K562 (cell line): ENCODE results near the gene HNMT. TPM values are rescaled to one million over a fixed set of nuclear protein-coding genes. Genes with fewer than 3 reads are reported as not detected.

ENCODE experiments used
- ARID2 ChIP-seq: fragments of 450-650 bp; IDR thresholded peaks from 2 replicates; pipeline ENCODE4 v1.6.1; 2017; ENCODE audit warnings: antibody characterized with exemption, mild to moderate bottlenecking
- CREB1 ChIP-seq, 2 experiments: sonication (generic) in 1 of 2; formaldehyde crosslinking in 1 of 2; IDR thresholded peaks; 2 replicates each; pipeline versions ENCODE4 v1.6.1 to v1.8.0; 2012 to 2022; ENCODE audit warnings: inconsistent platforms in 1 of 2, mild to moderate bottlenecking in 1 of 2, missing genetic modification reagents in 1 of 2, moderate library complexity in 1 of 2
- CREB3 ChIP-seq: fragments of 450-650 bp; conservative IDR thresholded peaks from 2 replicates; pipeline ENCODE4 v1.6.1; 2016; ENCODE audit warnings: missing genetic modification characterization, low read depth, mild to moderate bottlenecking, missing compliant biosample characterization, moderate library complexity
- FOXM1 ChIP-seq, 2 experiments: fragments of 450-650 bp in 1 of 2; sonication (generic) in 1 of 2; formaldehyde crosslinking in 1 of 2; IDR thresholded peaks; 2 replicates each; pipeline versions ENCODE4 v1.6.1 to v1.9.0; 2017 to 2022; ENCODE audit warnings: low read depth in 2 of 2, mild to moderate bottlenecking in 2 of 2, missing genetic modification reagents in 1 of 2, moderate library complexity in 1 of 2
- KHSRP ChIP-seq: fragments of 450-650 bp; IDR thresholded peaks from 2 replicates; pipeline ENCODE4 v1.6.1; 2017
- MGA ChIP-seq: fragments of 450-650 bp; IDR thresholded peaks from 2 replicates; pipeline ENCODE4 v1.6.1; 2016; ENCODE audit warnings: mild to moderate bottlenecking, moderate library complexity
- MIER1 ChIP-seq: fragments of 450-650 bp; IDR thresholded peaks from 2 replicates; pipeline ENCODE4 v1.6.1; 2016; ENCODE audit warnings: antibody characterized with exemption, mild to moderate bottlenecking, low read depth
- NKRF ChIP-seq: fragments of 450-650 bp; IDR thresholded peaks from 2 replicates; pipeline ENCODE4 v1.6.1; 2016; ENCODE audit warnings: borderline replicate concordance
- NR3C1 ChIP-seq: sonication (generic); formaldehyde crosslinking; IDR thresholded peaks from 2 replicates; pipeline ENCODE4 v1.8.1; 2022; ENCODE audit warnings: missing genetic modification reagents
- RAD21 ChIP-seq, 2 experiments: fragments of 250-450 bp in 1 of 2; fragments of 450-650 bp in 1 of 2; sonication (Bioruptor Pico) in 1 of 2; formaldehyde crosslinking in 1 of 2; IDR thresholded peaks in 1 of 2; conservative IDR thresholded peaks in 1 of 2; 2 replicates each; pipeline versions ENCODE4 v1.4.0 to v1.8.0; 2020 to 2022; ENCODE audit warnings: mild to moderate bottlenecking in 2 of 2, moderate library complexity in 1 of 2
- RFX5 ChIP-seq: IDR thresholded peaks from 2 replicates; pipeline ENCODE4 v1.6.1; 2011; ENCODE audit warnings: low read depth, mild to moderate bottlenecking, improper control_type of control experiment, low read length
- ZNF217 ChIP-seq: sonication (generic); formaldehyde crosslinking; IDR thresholded peaks from 2 replicates; pipeline ENCODE4 v1.8.0; 2022; ENCODE audit warnings: mild to moderate bottlenecking, missing genetic modification reagents
- ZNF668 ChIP-seq: fragments of 250-450 bp; sonication (Bioruptor Pico); IDR thresholded peaks from 2 replicates; pipeline ENCODE4 v1.8.0; 2022; ENCODE audit warnings: mild to moderate bottlenecking, inconsistent platforms
- ZSCAN29 ChIP-seq: fragments of 450-650 bp; IDR thresholded peaks from 2 replicates; pipeline ENCODE4 v1.6.1; 2017
- polyA plus RNA-seq, 8 experiments: library from polyadenylated mRNA; depleted of rRNA in 4 of 8; stranded (reverse) in 5 of 8; unstranded in 3 of 8; fragments of >200 nt; fragmentation: Nextera tagmentation in 2 of 8; fragmentation: Illumina TruSeq in 1 of 8; extraction: Ambion mirVana in 2 of 8; extraction: Trizol in 1 of 8; gene quantifications; 2 replicates each; pipeline versions ENCODE4 v1.2.1 to v1.2.3, GENCODE V29; 2011 to 2014; ENCODE audit warnings: inconsistent platforms in 1 of 8, missing spikeins in 1 of 8
- total RNA-seq, 7 experiments: library from RNA; depleted of rRNA in 6 of 7; stranded (reverse); fragments of >200 nt in 6 of 7; fragmentation: Illumina TruSeq in 2 of 7; extraction: Trizol in 2 of 7; gene quantifications; 2 replicates each; pipeline versions ENCODE4 v1.2.1 to v1.2.3, GENCODE V29; 2011 to 2021; ENCODE audit warnings: low replicate concordance in 1 of 7

The HNMT gene
- total and polyA plus RNA-seq, 9 of the 15 experiments (the other 6 are each of a cell fraction or from before 2014, with no cell fraction given) = 3.1 to 10.9 (median 5.3) TPM

GRCh38 chr2:138060301-138060635 lies 96.0 kb downstream of the HNMT start (continued):
- 0 out of 2 replicates have a peak, but pooled peaks have one; percentile 19 for TF ChIP-seq MGA
- peak; percentile 79 for TF ChIP-seq CREB1 (IDR thresholded peaks at IDR 0.05)
- no peak for TF ChIP-seq CREB1 (CRISPR knock-in tag; IDR thresholded peaks at IDR 0.05)
- no peak for TF ChIP-seq MIER1
- TF ChIP-seq KHSRP = 0 out of 2 replicates have a peak, but pooled peaks have one; percentile 33
- no peak for TF ChIP-seq NR3C1 (CRISPR knock-in tag)
- no peak for TF ChIP-seq ZNF217
- no peak for TF ChIP-seq ZNF668
- TF ChIP-seq RAD21 (CRISPR knock-in tag; conservative IDR thresholded peaks at IDR 0.05 in 1 of 2, IDR thresholded peaks at IDR 0.05 in 1 of 2) = peak; percentile 7 to 13; a peak in 1 of 4 replicates
- no peak for TF ChIP-seq ARID2
- TF ChIP-seq NKRF = peak; percentile 17; the same call in 1 of the 2 replicates
- TF ChIP-seq ZSCAN29 = no peak
- TF ChIP-seq CREB3 = no peak
- no peak for TF ChIP-seq RFX5
- TF ChIP-seq FOXM1 (IDR thresholded peaks at IDR 0.05; ENCODE audit: low read depth) = peak; percentile 50; the same call in 1 of the 2 replicates
- no peak for TF ChIP-seq FOXM1 (CRISPR knock-in tag; IDR thresholded peaks at IDR 0.05; ENCODE audit: low read depth)
